ENCODE data around the gene CLRN1. TPM values are rescaled to one million over a fixed set of nuclear protein-coding genes. Genes with fewer than 3 reads are reported as not detected.

The CLRN1 gene
- total RNA-seq, 1 experiment from 2014 or later = not detected

- CTCF ChIA-PET = interaction anchor here (1.4 to 1.5 kb wide), 2 partner anchors 14 to 225 kb away, joined by 3 to 4 read pairs; no protein-coding TSS in a partner anchor
- DNase-seq (ENCODE audit: unreplicated experiment) = no peak
- TF ChIP-seq CTCF (IDR thresholded peaks at IDR 0.05; ENCODE audit: unreplicated experiment) = no peak
- intact Hi-C loops (cut with micrococcal nuclease) = no loop called here
- Mint-ChIP-seq H3K36me3 (ENCODE audit: insufficient read depth, unreplicated experiment) (no peaks in the 10 kb centered on the region), H3K27me3 (ENCODE audit: insufficient read depth, unreplicated experiment) (peaks cover 58% of the 10 kb centered on the region), H3K9me3 (ENCODE audit: unreplicated experiment) (no peaks in the 10 kb centered on the region), H3K4me3 (ENCODE audit: unreplicated experiment) (no peak overlapping the region), H3K27ac (ENCODE audit: low read depth, unreplicated experiment) (no peak overlapping the region), H3K4me1 (ENCODE audit: insufficient read depth, unreplicated experiment) (no peaks in the 10 kb centered on the region)
- POLR2A ChIA-PET = interaction anchor here (0.7 kb wide), 1 partner anchor 29 kb away, joined by 3 read pairs; no protein-coding TSS in a partner anchor
- BruUV-seq (replicated peaks) = no TSS peak
These were observed 40.8 kb downstream of the CLRN1 start for GRCh38 chr3:150931745-150932144.

GRCh38 chr3:150930839-150931238 is 41.7 kb downstream of the CLRN1 start:
- POLR2A ChIA-PET = no interaction called here
- Mint-ChIP-seq H3K36me3 (ENCODE audit: insufficient read depth, unreplicated experiment) (no peaks in the 10 kb centered on the region), H3K4me1 (ENCODE audit: insufficient read depth, unreplicated experiment) (no peaks in the 10 kb centered on the region), H3K27me3 (ENCODE audit: insufficient read depth, unreplicated experiment) (peaks cover 48% of the 10 kb centered on the region), H3K27ac (ENCODE audit: low read depth, unreplicated experiment) (no peak overlapping the region), H3K9me3 (ENCODE audit: unreplicated experiment) (no peaks in the 10 kb centered on the region), H3K4me3 (ENCODE audit: unreplicated experiment) (no peak overlapping the region)
- CTCF ChIA-PET = interaction anchor here (0.6 to 1.4 kb wide), 5 partner anchors 137 to 258 kb away, joined by 3 to 4 read pairs (median 3); no protein-coding TSS in a partner anchor
- BruUV-seq (replicated peaks) = no TSS peak
- intact Hi-C loops (cut with micrococcal nuclease) = no loop called here
- DNase-seq (ENCODE audit: unreplicated experiment) = no peak
- TF ChIP-seq CTCF (IDR thresholded peaks at IDR 0.05; ENCODE audit: unreplicated experiment) = no peak

- Mint-ChIP-seq H3K27ac (ENCODE audit: low read depth, unreplicated experiment) (no peak overlapping the region), H3K4me1 (ENCODE audit: insufficient read depth, unreplicated experiment) (no peaks in the 10 kb centered on the region), H3K36me3 (ENCODE audit: insufficient read depth, unreplicated experiment) (no peaks in the 10 kb centered on the region), H3K27me3 (ENCODE audit: insufficient read depth, unreplicated experiment) (peaks cover 30% of the 10 kb centered on the region), H3K4me3 (ENCODE audit: unreplicated experiment) (no peak overlapping the region), H3K9me3 (ENCODE audit: unreplicated experiment) (no peaks in the 10 kb centered on the region)
- BruUV-seq (replicated peaks) = no TSS peak
- DNase-seq (ENCODE audit: unreplicated experiment) = no peak
- CTCF ChIA-PET = interaction anchor here (1.4 to 8.8 kb wide), 3 partner anchors 9 to 217 kb away, joined by 4 to 93 read pairs (median 7); no protein-coding TSS in a partner anchor
- POLR2A ChIA-PET = no interaction called here
- intact Hi-C loops (cut with micrococcal nuclease) = loop anchor here (5.0 kb wide), 1 partner anchor 206 kb away; no protein-coding TSS in a partner anchor
- no peak for TF ChIP-seq CTCF (IDR thresholded peaks at IDR 0.05; ENCODE audit: unreplicated experiment)
These were observed 44.3 kb downstream of the CLRN1 start for GRCh38 chr3:150928234-150928633.

- H3K27ac Mint-ChIP-seq (ENCODE audit: low read depth, unreplicated experiment) = no peak overlapping the region
- CTCF ChIA-PET = interaction anchor here (0.7 to 8.8 kb wide), 14 partner anchors 8 to 219 kb away, joined by 3 to 93 read pairs (median 4); partner anchors contain the start of gene MINDY4B
- DNase-seq (ENCODE audit: unreplicated experiment) = no peak
- no peaks in the 10 kb centered on the region for H3K36me3 Mint-ChIP-seq (ENCODE audit: insufficient read depth, unreplicated experiment)
- BruUV-seq (replicated peaks) = no TSS peak
- H3K27me3 Mint-ChIP-seq (ENCODE audit: insufficient read depth, unreplicated experiment) = peaks cover 11% of the 10 kb centered on the region
- POLR2A ChIA-PET = interaction anchor here (0.6 kb wide), 1 partner anchor 222 kb away, joined by 3 read pairs; no protein-coding TSS in a partner anchor
- no peak for TF ChIP-seq CTCF (IDR thresholded peaks at IDR 0.05; ENCODE audit: unreplicated experiment)
- H3K4me3 Mint-ChIP-seq (ENCODE audit: unreplicated experiment) = no peak overlapping the region
- intact Hi-C loops (cut with micrococcal nuclease) = loop anchor here (5.0 kb wide), 1 partner anchor 204 kb away; no protein-coding TSS in a partner anchor
- no peaks in the 10 kb centered on the region for H3K4me1 Mint-ChIP-seq (ENCODE audit: insufficient read depth, unreplicated experiment)
- H3K9me3 Mint-ChIP-seq (ENCODE audit: unreplicated experiment) = no peaks in the 10 kb centered on the region
These were observed 46.2 kb downstream of the CLRN1 start for GRCh38 chr3:150926328-150926727.

Data from MCF 10A (cell line).